Neural cell (in vitro differentiated cells): Measurements from ENCODE around the gene GALNT5.

Experiments used
- CTCF ChIP-seq: fragments of 450-650 bp; IDR thresholded peaks from 2 replicates; pipeline ENCODE4 v1.5.1; 2014; ENCODE audit warnings: antibody characterized with exemption, mild to moderate bottlenecking, moderate library complexity; ENCODE audit not compliant: poor library complexity, severe bottlenecking
- EP300 ChIP-seq: fragments of 450-650 bp; conservative IDR thresholded peaks from 2 replicates; pipeline ENCODE4 v1.6.1; 2014; ENCODE audit warnings: antibody characterized with exemption, mild to moderate bottlenecking, moderate library complexity; ENCODE audit not compliant: poor library complexity, severe bottlenecking
- EZH2 ChIP-seq: fragments of 200-600, 300-800 bp; shearing (Covaris generic), sonication (generic); IDR thresholded peaks from 2 replicates; pipeline ENCODE4 v1.6.1; 2014; ENCODE audit warnings: antibody characterized with exemption, low read length, borderline replicate concordance, mild to moderate bottlenecking; ENCODE audit not compliant: insufficient read depth, poor library complexity, severe bottlenecking
- MXI1 ChIP-seq: fragments of 450-650 bp; conservative IDR thresholded peaks from 2 replicates; pipeline ENCODE4 v1.6.1; 2014; ENCODE audit warnings: antibody characterized with exemption, mild to moderate bottlenecking; ENCODE audit not compliant: poor library complexity, severe bottlenecking
- POLR2AphosphoS5 ChIP-seq: IDR thresholded peaks from 2 replicates; pipeline ENCODE4 v1.6.1; 2012
- RAD21 ChIP-seq: fragments of 450-650 bp; conservative IDR thresholded peaks from 2 replicates; pipeline ENCODE4 v1.6.1; 2014; ENCODE audit warnings: antibody characterized with exemption, mild to moderate bottlenecking, moderate library complexity
- REST ChIP-seq: IDR thresholded peaks from 2 replicates; pipeline ENCODE4 v1.6.1; 2012; ENCODE audit warnings: borderline replicate concordance
- SMC3 ChIP-seq: fragments of 450-650 bp; conservative IDR thresholded peaks from 2 replicates; pipeline ENCODE4 v1.6.1; 2014; ENCODE audit warnings: antibody characterized with exemption, mild to moderate bottlenecking, moderate library complexity; ENCODE audit not compliant: poor library complexity
- TAF1 ChIP-seq: IDR thresholded peaks from 2 replicates; pipeline ENCODE4 v1.6.1; 2012; ENCODE audit warnings: low read depth

GRCh38 chr2:157327621-157328500 lies 70.4 kb downstream of the GALNT5 start:
- TF ChIP-seq CTCF (peak; percentile 38), TAF1 (no peak), EZH2 (no peak), RAD21 (no peak), REST (no peak), MXI1 (no peak), SMC3 (no peak), EP300 (no peak), POLR2AphosphoS5 (no peak)
